H4 (cell line): ENCODE measurements around the gene GGN. TPM values are rescaled to one million over a fixed set of nuclear protein-coding genes. Genes with fewer than 3 reads are reported as not detected.
A peak's percentile ranks its signal among the peaks of the same experiment; 100 is the strongest.
"Not testable (repeated sequence)": the region's sequence is repeated elsewhere in the genome, so short reads cannot be mapped to it uniquely, and the experiment has no call there.

Source experiments
- DNase-seq: peaks from one replicate; pipeline ENCODE4 v3.0.0-alpha.2; 2015; ENCODE audit warnings: low spot score
- total RNA-seq: library from RNA; depleted of rRNA; stranded (reverse); fragments of >200 nt; shearing (Covaris generic); gene quantifications from 2 replicates; pipeline ENCODE4 v1.2.3, GENCODE V29; 2014; rRNA removed

Gene GGN, protein sequence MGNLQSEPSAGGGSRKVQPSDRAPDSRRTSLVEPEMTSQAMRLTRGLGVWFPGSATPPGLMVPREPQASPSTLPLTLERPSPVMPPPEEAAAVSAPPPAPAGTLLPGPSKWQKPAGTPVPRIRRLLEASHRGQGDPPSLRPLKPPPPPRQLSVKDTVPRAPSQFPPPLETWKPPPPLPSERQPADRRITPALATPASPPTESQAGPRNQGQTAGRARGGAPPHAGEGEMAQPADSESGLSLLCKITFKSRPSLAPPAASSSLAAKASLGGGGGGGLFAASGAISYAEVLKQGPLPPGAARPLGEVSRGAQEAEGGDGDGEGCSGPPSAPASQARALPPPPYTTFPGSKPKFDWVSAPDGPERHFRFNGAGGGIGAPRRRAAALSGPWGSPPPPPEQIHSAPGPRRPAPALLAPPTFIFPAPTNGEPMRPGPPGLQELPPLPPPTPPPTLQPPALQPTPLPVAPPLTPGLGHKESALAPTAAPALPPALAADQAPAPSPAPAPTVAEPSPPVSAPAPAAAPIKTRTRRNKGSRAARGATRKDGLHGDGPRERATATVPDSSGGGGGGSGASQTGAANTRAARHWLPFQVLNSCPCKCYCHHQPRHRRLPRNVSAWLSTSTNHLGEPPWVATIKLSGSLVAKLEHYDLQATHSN
- total RNA-seq, result 0.08 and 0.14 TPM in 2 replicates

DNA sequence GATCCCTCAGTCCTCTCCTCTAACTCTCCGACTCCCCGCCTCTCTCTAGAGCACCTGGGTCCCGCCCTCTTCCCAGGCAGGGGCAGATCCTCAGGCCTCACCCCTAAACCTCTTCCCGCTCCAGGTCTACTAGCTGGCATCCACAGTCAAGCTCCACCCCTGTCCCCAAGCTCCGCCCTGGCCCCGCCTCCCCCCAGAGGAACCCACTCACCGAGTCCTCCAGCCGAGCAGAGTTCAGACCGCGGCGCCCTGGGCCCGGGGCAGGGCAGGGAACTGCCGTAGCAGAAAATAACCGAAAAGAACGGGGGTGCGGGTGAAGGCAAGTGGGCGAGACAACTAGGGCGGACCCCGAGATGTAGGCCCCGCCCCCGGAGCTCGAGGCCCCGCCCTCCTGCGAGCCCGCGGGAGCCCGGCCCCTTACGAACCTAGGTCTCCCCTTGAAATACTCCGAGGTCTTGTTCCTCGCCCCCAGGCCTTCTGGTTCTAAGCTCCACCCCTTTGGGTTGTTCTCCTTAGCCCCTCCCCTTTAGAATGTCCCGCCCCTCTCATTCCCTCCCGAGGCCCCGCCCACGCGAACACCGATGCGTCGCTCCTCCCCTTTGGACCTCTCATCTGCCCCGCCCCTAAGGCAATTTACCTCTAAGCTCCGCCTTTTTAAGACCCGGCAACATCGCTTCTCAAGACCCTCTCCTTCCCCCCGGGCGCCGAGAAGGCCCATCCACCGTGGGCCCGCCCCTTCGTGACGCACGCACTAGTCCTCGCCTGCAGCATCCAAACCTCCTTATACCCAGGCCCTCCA is at the start of gene GGN:
Gene GGN, minus strand, starts transcription at position 485 of the 799 bp plus-strand sequence. CDS start 773 bp downstream, outside the sequence.
- peak; percentile 94 for DNase-seq

DNA sequence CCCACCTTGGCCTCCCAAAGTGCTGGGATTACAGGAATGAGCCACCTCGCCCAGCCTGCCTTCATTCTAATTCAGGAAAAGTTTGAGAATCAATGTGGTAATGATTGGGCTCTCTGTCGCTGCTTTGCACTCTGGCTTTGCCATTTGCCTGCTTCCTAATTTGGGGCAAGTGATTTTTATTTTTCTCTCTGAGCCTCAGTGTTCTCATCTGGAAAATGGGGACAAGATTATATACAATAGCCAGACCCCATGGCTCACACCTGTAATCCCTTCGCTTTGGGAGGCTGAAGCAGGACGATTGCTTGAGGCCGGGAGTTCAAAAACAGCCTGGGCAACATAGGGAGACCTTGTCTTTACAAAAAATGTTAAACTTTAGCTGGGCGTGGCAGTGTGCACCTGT is 49.5 kb upstream of the GGN start:
- DNase-seq, result no peak

GRCh38 chr19:38434549-38435051 is 46.8 kb upstream of the GGN start:
- DNase-seq, result no peak

- DNase-seq, result no peak
These were observed 45.5 kb upstream of the GGN start, which contains the start of gene RYR1 for GRCh38 chr19:38433268-38433733. RYR1 (plus strand) TSS chr19:38433691; CDS start chr19:38433830, 139 bp downstream.

DNA sequence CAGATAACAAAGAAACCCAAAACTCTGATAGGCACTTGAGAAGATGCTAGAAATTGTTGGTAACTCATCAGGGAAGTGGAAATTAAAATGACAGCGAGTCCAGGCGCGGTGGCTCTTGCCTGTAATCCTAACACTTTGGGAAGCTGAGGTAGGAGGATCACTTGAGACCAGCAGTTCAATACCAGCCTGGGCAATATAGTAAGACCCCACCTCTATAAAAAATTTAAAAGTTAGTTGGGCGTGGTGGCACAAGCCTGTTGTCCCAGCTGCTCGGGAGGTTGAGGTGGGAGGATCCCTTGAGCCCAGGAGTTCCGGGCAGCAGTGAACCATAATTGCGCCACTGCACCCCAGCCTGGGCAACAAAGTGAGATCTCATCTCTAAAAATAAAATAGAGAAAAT is 43.1 kb upstream of the GGN start:
- no peak for DNase-seq

GRCh38 chr19:38429811-38430156 is 42.0 kb upstream of the GGN start:
- no peak for DNase-seq

- DNase-seq, result no peak
These were observed 41.4 kb upstream of the GGN start for GRCh38 chr19:38429055-38429810.

DNA sequence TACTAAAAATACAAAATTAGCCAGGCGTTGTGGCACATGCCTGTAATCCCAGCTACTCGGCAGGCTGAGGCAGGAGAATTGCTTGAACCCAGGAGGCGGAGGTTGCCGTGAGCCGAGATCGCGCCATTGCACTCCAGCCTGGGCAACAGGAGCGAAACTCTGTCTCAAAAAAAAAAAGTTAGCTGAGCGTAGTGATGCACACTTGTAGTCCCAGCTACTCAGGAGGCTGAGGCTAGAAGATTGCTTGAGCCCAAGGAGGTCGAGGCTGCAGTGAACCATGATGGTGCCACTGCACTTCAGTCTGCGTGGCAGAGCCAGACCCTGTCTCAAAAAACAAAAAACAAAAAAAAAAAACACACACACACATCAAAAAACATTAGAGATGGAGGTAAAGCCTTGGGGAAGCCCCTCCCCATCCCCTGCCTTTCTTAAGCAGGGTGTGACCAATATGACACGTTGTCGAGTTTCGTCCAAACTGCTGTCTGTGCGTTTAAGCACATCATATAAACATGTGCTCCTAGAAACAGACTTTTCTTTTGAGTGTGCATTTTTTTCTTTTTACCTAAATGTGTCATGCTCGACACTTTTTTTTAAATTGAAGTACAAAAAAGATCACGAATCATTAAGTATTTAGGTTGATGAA is 39.3 kb upstream of the GGN start:
- DNase-seq, result not testable (repeated sequence)

DNA sequence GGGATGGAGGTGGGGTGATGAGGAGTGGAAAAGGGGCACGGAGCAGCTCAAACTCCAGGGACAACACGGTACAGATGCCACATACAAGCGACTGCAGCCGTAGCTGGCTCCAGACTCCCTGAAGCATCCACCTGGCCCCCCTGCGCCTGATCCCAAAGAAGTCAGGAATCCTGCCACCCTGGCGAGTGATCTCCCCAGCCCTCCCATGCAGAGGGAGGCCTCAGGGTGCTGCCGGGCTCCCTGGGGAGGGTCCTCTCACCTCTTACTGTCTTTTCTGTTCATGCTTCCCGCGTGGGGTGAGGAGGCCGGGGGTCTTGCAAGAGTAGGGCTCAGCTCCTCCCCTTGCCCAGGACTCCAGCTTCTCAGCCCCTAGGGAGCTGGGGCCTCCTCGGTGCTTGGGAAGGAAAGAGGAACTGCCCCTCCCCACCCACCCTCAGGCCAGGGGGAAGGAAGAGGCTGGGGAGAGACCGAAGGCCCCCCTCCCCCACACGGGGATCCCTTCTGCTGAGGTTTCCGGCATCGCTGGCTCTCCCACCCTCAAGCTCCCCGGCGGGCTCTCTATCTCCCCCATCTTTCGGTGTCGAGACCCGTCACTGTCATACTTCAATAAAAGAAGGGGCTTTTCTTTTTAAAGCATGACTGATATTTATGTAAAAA is 38.1 kb upstream of the GGN start, which contains the start of gene RASGRP4:
Gene RASGRP4, minus strand, starts transcription at position 410 of the 657 bp plus-strand sequence. Its CDS starts 128 bp downstream, at position 282.
- DNase-seq, result no peak

DNA sequence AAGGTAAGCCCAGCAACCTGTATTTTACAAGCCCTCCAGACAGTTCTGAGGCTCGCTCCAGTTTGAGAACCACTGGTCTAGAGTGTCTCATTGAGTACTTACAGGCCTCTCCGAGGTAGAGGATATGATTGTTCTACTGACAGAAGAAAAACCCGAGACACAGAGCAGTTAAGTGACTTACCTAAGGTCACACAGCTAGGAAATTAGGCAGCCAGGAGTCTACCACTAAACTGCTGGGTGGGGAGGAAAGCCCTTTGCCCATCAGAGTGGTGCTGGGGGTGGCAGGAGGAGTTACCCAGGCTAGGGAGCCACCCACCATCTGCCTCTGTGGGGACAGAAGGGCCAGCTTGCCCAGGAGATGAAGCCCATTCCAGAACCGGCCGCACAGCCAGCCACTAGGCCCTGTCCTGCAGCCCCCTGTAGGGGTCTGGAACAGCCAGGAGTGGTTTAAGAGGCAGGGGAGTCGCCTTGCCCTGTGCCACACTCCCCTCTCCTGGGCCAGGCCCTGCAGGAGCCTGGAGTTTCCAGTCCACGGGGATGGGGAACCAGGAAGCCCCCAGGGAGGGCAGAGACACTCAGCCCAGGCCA is 37.5 kb upstream of the GGN start:
- no peak for DNase-seq

DNA sequence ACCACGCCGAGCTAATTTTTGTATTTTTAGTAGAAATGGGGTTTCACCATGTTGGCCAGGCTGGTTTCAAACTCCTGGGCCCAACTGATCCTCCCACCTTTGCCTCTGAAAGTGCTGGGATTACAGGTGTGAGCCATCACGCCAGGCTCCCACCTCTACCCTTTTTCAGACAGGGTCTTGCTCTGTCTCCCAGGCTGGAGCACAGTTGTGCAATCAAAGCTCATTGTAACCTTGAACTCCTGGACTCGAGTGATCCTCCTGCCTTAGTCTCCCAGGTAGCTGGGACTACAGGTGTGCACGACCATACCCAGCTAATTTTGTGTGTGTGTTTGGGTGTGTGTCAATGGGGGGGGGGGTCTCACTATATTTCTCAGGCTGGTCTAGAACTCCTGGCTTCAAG is 36.4 kb upstream of the GGN start:
- no peak for DNase-seq

GRCh38 chr19:38422438-38422837 is 34.6 kb upstream of the GGN start:
- DNase-seq, result no peak

DNA sequence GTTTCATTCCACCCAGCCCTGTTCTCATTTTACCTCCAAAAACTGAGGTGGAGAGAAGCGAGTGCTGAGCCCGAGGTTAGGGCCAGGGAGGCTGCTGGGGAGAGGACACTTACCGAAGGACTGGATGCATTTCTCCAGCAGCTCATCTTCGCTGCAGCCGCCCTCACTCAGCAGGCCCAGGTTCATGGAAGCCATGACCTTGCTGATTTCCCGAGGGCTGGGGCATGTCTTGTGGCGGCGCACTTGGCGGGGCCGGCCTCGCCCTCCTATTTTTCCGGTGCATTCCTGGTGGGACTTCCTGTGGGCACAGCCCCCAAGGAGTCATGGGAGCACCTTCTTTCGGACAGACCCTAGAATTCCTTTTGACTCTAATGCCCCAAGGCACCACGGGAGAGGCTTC is 34.0 kb upstream of the GGN start:
- DNase-seq, result no peak

DNA sequence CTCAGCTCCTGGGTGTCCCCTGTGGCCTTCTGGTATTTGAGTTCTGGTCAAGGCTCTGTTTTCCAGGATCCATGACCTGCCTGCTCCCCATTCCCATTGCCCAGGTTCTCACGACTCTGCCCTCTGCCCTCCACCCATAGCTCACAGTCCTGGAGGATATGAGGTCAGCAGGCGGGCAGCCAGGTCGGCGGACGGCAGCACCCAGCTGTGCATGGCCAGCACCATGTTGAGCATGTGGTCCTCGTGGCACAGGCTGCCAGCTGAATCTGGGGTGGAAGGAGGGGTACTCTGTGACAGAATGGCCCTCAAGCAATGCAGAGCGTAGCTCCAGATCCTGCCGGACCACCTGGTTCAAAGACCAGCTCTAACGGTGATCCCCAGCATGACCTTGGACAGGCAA is 33.1 kb upstream of the GGN start:
- DNase-seq, result no peak

DNA sequence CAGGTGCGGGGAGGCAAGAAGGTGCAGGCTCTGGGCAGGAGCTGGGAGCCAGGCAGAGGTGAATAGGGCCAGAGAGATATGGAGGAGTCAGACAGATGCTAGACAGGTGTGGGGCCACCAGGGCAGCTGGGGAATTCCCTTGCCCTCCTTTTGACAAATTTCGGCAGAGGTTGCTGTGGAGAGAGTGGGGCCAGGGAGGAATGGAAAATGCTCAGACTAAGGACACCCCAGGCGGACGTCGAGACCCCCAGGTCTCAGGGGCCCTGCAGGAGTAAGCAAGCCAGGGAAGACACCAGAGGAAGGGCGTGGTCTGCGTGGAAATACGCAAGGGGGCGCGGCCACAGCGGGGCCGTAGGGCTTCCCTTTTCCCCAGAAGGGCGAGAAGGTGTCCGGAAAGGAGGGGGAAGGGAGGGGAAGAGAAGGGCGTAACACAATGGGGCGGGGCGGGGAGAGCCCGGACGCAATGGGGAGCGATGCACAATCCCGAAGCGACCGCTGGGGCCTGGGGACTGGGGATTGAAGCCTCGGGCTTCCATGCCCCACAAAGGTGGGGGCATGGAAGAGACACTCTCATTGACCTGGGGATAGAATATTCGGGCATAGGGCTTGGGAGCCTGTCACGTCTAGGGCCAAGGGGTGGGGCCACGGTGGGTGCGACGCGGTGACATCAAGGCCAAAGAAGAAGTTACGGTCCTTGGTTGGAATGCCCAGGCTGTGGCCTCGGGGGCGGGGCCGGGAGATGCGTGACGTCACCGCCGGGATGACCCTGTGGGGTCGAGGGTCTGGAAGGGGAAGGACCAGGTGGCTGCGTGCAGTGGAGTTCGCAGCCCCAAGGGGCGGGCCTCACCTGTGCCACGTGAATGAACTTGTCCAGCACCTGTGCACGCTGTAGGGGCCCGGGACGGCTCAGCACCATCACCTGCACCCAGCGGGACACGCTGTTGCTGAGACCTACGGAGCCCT is 30.0 kb upstream of the GGN start:
- DNase-seq, result no peak

GRCh38 chr19:38417146-38417543 is 29.3 kb upstream of the GGN start:
- DNase-seq, result no peak

- DNase-seq, result no peak
These were observed 25.6 kb upstream of the GGN start for GRCh38 chr19:38413416-38413815.

DNA sequence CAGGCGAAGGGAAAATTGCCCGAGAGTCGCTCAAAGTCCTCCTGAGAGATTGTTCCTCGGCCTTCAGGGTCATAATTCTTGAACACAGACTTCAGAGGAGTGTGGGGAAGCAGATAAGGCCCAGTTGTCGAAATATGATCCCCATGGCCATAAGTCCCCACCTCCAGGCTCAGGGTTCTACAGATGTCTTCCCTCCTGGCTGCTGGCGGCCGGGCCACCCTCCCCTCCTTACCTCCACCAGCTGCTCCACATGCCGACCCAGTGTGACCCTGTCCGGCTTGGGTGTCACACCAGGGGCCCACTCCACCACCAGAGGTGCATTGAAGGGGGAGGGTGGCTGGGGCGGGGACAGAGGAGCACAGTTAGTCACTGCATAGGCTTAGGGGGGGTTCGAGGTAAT is 25.1 kb upstream of the GGN start:
- DNase-seq, result no peak

DNA sequence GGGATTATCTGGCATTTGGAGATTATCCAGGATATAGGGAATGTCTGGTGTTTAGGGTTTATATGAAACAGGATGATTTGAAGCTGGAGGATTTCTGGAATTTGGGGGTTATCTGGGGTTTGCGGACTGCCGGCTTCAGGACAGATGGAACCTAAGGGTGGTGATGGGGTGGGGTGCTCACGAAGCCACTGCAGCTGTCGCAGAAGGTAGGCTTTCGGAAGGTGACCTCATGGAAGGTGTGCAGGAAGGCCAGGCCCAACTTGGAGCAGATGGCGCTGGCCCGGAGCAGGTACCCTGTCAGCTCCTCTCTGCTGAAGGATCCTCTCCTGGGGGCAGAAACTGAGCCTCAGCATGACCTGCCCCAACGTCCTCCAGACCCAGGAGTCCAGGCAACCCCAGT is 24.7 kb upstream of the GGN start:
- no peak for DNase-seq
